ENCODE measurements around the gene NT5C2.

DNA sequence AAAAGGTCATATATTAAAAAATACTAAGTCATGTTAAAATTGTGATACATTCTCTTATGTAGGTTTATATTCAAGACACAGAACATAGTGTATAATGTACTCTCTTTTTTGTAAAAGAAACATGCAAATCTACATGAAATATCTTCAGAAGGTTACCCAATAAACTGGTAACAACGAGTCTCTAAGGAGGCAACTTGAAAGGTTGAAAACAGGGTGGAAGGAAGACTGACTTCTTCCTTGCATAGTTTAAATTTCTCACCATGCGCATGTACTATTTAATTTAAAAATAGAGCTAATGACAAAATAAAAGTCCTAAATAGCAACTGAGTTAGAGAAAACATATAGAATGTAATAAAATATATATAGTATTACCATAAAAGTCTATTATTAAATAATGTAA is 132.5 kb downstream of the NT5C2 start:
- TF ChIP-seq CTCF (IDR thresholded peaks at IDR 0.05) = no peak
- TF ChIP-seq POLR2A (IDR thresholded peaks at IDR 0.05) = no peak

Data from lower leg skin (tissue), 3 donors.